ENCODE data around the gene SLC25A42. TPM values are rescaled to one million over a fixed set of nuclear protein-coding genes. Genes with fewer than 3 reads are reported as not detected.
"Not testable (repeated sequence)": the region's sequence is repeated elsewhere in the genome, so short reads cannot be mapped to it uniquely, and the experiment has no call there.

The SLC25A42 gene
- total RNA-seq, 1 donor from 2014 or later: 13.6 TPM

GRCh38 chr19:19132912-19133311 lies 69.1 kb downstream of the SLC25A42 start:
- intact Hi-C loops (cut with micrococcal nuclease): no loop called here

- intact Hi-C loops (cut with micrococcal nuclease): no loop called here
Measured at GRCh38 chr19:19133985-19134384, 70.2 kb downstream of the SLC25A42 start.

GRCh38 chr19:19134687-19135158 lies 70.9 kb downstream of the SLC25A42 start:
- intact Hi-C loops (cut with micrococcal nuclease): no loop called here

- intact Hi-C loops (cut with micrococcal nuclease): not testable (repeated sequence)
Measured at GRCh38 chr19:19135713-19136112, 71.9 kb downstream of the SLC25A42 start.

- intact Hi-C loops (cut with micrococcal nuclease): loop anchor here (1.0 to 2.0 kb wide), 11 partner anchors 33 to 687 kb away; partner anchors contain the start of genes BORCS8, COPE, DDX49 and MAU2
Measured at GRCh38 chr19:19137556-19138108, 73.8 kb downstream of the SLC25A42 start.

GRCh38 chr19:19138109-19138981 lies 74.6 kb downstream of the SLC25A42 start, which contains the start of gene TMEM161A:
Gene TMEM161A (minus strand): TSS chr19:19138478. CDS start chr19:19138428, 50 bp downstream.
- intact Hi-C loops (cut with micrococcal nuclease): loop anchor here (1.0 to 2.0 kb wide), 11 partner anchors 32 to 688 kb away; partner anchors contain the start of genes BORCS8, COPE, DDX49 and MAU2

GRCh38 chr19:19139876-19140229 lies 76.1 kb downstream of the SLC25A42 start:
- intact Hi-C loops (cut with micrococcal nuclease): loop anchor here (1.0 to 2.0 kb wide), 5 partner anchors 31 to 689 kb away; partner anchors contain the start of gene MEF2B

GRCh38 chr19:19140476-19140875 lies 76.7 kb downstream of the SLC25A42 start:
- intact Hi-C loops (cut with micrococcal nuclease): no loop called here

- intact Hi-C loops (cut with micrococcal nuclease): no loop called here
Measured at GRCh38 chr19:19142347-19142746, 78.6 kb downstream of the SLC25A42 start.

- intact Hi-C loops (cut with micrococcal nuclease): no loop called here
Measured at GRCh38 chr19:19145281-19145680, 81.5 kb downstream of the SLC25A42 start.

- intact Hi-C loops (cut with micrococcal nuclease): loop anchor here (1.0 kb wide), 4 partner anchors 29 to 344 kb away; no protein-coding TSS in a partner anchor
Measured at GRCh38 chr19:19145684-19146608, 82.2 kb downstream of the SLC25A42 start.

GRCh38 chr19:19146865-19147264 lies 83.1 kb downstream of the SLC25A42 start:
- intact Hi-C loops (cut with micrococcal nuclease): loop anchor here (1.0 kb wide), 4 partner anchors 28 to 343 kb away; no protein-coding TSS in a partner anchor

- intact Hi-C loops (cut with micrococcal nuclease): no loop called here
Measured at GRCh38 chr19:19147344-19147743, 83.5 kb downstream of the SLC25A42 start.

- intact Hi-C loops (cut with micrococcal nuclease): not testable (repeated sequence)
Measured at GRCh38 chr19:19148504-19148903, 84.7 kb downstream of the SLC25A42 start.

GRCh38 chr19:19149435-19149834 lies 85.6 kb downstream of the SLC25A42 start:
- intact Hi-C loops (cut with micrococcal nuclease): no loop called here

- intact Hi-C loops (cut with micrococcal nuclease): no loop called here
Measured at GRCh38 chr19:19151418-19151817, 87.6 kb downstream of the SLC25A42 start.

GRCh38 chr19:19152668-19153384 lies 89.0 kb downstream of the SLC25A42 start:
- intact Hi-C loops (cut with micrococcal nuclease): no loop called here

- intact Hi-C loops (cut with micrococcal nuclease): no loop called here
Measured at GRCh38 chr19:19154768-19155494, 91.1 kb downstream of the SLC25A42 start.

GRCh38 chr19:19155495-19156219 lies 91.9 kb downstream of the SLC25A42 start:
- intact Hi-C loops (cut with micrococcal nuclease): no loop called here
